GM12878 (cell line): Measurements from ENCODE around the gene ST7. TPM values are rescaled to one million over a fixed set of nuclear protein-coding genes. Genes with fewer than 3 reads are reported as not detected.

Experiments
- CHD1 ChIP-seq: IDR thresholded peaks from 2 replicates; pipeline ENCODE4 v1.6.1; 2012; ENCODE audit warnings: low read depth, low read length, improper control_type of control experiment
- CHD2 ChIP-seq: IDR thresholded peaks from 2 replicates; pipeline ENCODE4 v1.6.1; 2011; ENCODE audit warnings: low read depth, low read length, improper control_type of control experiment, borderline replicate concordance
- GATAD2B ChIP-seq: fragments of 450-650 bp; conservative IDR thresholded peaks from 2 replicates; pipeline ENCODE4 v1.6.1; 2017; ENCODE audit warnings: low read depth, mild to moderate bottlenecking, moderate library complexity
- HDAC6 ChIP-seq: fragments of 200-600 bp; sonication (generic); IDR thresholded peaks from one replicate; pipeline ENCODE4 v1.8.0; 2017; ENCODE audit warnings: antibody characterized with exemption; ENCODE audit not compliant: unreplicated experiment
- NRF1 ChIP-seq: conservative IDR thresholded peaks from 2 replicates; pipeline ENCODE4 v1.6.1; 2011; ENCODE audit warnings: mild to moderate bottlenecking, low read depth, low read length, improper control_type of control experiment
- PAX8 ChIP-seq: fragments of 450-650 bp; IDR thresholded peaks from 2 replicates; pipeline ENCODE4 v1.6.1; 2017; ENCODE audit warnings: mild to moderate bottlenecking, moderate library complexity
- POLR2AphosphoS2 ChIP-seq: IDR thresholded peaks from 2 replicates; pipeline ENCODE4 v1.6.1; 2011; ENCODE audit warnings: low read depth, mild to moderate bottlenecking, low read length, improper control_type of control experiment, moderate library complexity
- RB1 ChIP-seq: fragments of 450-650 bp; formaldehyde crosslinking; IDR thresholded peaks from 2 replicates; pipeline ENCODE4 v1.6.1; 2017; ENCODE audit warnings: mild to moderate bottlenecking, borderline replicate concordance
- RUNX3 ChIP-seq: IDR thresholded peaks from 2 replicates; pipeline ENCODE4 v1.6.1; 2012; ENCODE audit warnings: low read length, inconsistent platforms
- STAT1 ChIP-seq: fragments of 450-650 bp; conservative IDR thresholded peaks from 2 replicates; pipeline ENCODE4 v1.6.1; 2014; ENCODE audit warnings: antibody characterized with exemption, mild to moderate bottlenecking
- WRNIP1 ChIP-seq: IDR thresholded peaks from 2 replicates; pipeline ENCODE4 v1.6.1; 2011; ENCODE audit warnings: low read depth, low read length, improper control_type of control experiment, borderline replicate concordance
- YBX1 ChIP-seq: fragments of 450-650 bp; IDR thresholded peaks from 2 replicates; pipeline ENCODE4 v1.6.1; 2016; ENCODE audit warnings: antibody characterized with exemption
- ZSCAN29 ChIP-seq: fragments of 450-650 bp; IDR thresholded peaks from 2 replicates; pipeline ENCODE4 v1.6.1; 2017; ENCODE audit warnings: mild to moderate bottlenecking, moderate library complexity
- polyA plus RNA-seq, 11 experiments: library from polyadenylated mRNA; depleted of rRNA in 4 of 11; unstranded in 6 of 11; stranded (reverse) in 5 of 11; fragments of >200 nt; fragmentation: Nextera tagmentation in 4 of 11; fragmentation: Illumina TruSeq in 1 of 11; extraction: Ambion mirVana in 4 of 11; extraction: Trizol in 1 of 11; gene quantifications; 1 replicate in 1 of 11; 2 replicates in 10 of 11; pipeline versions ENCODE4 v1.2.1 to v1.2.3, GENCODE V29; 2011 to 2016; ENCODE audit warnings: inconsistent platforms in 2 of 11, missing spikeins in 2 of 11, low read depth in 1 of 11
- total RNA-seq, 4 experiments: library from RNA; depleted of rRNA in 3 of 4; stranded (reverse); fragments of >200 nt in 3 of 4; fragmentation: Illumina TruSeq in 1 of 4; extraction: Trizol in 1 of 4; gene quantifications; 2 replicates each; pipeline versions ENCODE4 v1.2.1 to v1.2.3, GENCODE V29; 2013 to 2021
- TF ChIP-seq, protein P1 (sequence below): fragments of 150-350 bp; IDR thresholded peaks from 2 replicates; pipeline ENCODE4 v1.6.1; 2016; ENCODE audit warnings: low read depth, low read length
- TF ChIP-seq, protein P2 (sequence below): fragments of 450-650 bp; IDR thresholded peaks from 2 replicates; pipeline ENCODE4 v1.6.1; 2014; ENCODE audit warnings: mild to moderate bottlenecking
- TF ChIP-seq, protein P3 (sequence below), 3 experiments: IDR thresholded peaks in 2 of 3; conservative IDR thresholded peaks in 1 of 3; 2 replicates each; pipeline ENCODE4 v1.5.1; 2011; ENCODE audit warnings: low read depth in 3 of 3, low read length in 3 of 3, mild to moderate bottlenecking in 3 of 3, control low read depth in 2 of 3, moderate library complexity in 2 of 3, inconsistent platforms in 1 of 3, mixed read lengths in 1 of 3; ENCODE audit not compliant: control insufficient read depth in 2 of 3, insufficient read depth in 1 of 3; ENCODE audit errors: extremely low read depth in 1 of 3
- TF ChIP-seq, protein P4 (sequence below): fragments of 450-650 bp; conservative IDR thresholded peaks from 2 replicates; pipeline ENCODE4 v1.6.1; 2017; ENCODE audit warnings: mild to moderate bottlenecking, moderate library complexity
- TF ChIP-seq, protein P5 (sequence below): IDR thresholded peaks from 2 replicates; pipeline ENCODE4 v1.6.1; 2012; ENCODE audit warnings: low read length, inconsistent platforms

The ST7 gene
- total and polyA plus RNA-seq, 10 of the 15 experiments (the other 5 are each of a cell fraction or from before 2014, with no cell fraction given), result 27.7 to 76.4 (median 53.6) TPM

DNA sequence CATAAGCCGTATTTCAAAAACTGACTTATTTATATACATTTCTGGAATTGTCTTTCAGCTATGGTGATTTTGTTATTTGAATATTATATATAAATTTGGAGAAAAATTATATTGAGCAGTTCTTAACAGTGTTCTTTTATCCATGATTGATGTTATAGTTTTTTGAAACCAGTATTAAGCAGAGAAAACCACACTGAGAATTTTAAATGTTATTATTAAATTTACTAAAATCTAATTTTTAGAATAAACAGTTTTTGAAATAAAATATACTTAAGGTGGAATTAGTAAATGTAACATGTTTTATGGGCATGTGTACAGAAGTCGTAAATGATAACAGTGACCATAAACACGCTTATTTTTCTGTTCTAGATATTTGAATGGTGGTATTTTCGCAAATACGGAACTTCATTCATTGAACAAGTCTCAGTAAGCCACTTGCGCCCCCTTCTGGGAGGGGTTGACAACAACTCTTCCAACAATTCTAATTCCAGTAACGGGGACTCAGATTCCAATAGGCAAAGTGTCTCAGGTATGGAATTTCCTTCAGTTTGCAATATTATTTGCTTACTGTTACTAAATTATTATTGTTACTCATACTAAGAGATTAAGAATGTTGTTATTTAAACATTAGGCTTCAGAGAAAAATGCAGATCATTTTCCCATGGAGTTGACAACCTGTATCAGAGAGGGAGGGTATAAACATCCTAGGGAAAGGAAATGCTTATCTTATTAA, 166.1 kb downstream of the ST7 start (continued):
- TF ChIP-seq, protein P1, sequence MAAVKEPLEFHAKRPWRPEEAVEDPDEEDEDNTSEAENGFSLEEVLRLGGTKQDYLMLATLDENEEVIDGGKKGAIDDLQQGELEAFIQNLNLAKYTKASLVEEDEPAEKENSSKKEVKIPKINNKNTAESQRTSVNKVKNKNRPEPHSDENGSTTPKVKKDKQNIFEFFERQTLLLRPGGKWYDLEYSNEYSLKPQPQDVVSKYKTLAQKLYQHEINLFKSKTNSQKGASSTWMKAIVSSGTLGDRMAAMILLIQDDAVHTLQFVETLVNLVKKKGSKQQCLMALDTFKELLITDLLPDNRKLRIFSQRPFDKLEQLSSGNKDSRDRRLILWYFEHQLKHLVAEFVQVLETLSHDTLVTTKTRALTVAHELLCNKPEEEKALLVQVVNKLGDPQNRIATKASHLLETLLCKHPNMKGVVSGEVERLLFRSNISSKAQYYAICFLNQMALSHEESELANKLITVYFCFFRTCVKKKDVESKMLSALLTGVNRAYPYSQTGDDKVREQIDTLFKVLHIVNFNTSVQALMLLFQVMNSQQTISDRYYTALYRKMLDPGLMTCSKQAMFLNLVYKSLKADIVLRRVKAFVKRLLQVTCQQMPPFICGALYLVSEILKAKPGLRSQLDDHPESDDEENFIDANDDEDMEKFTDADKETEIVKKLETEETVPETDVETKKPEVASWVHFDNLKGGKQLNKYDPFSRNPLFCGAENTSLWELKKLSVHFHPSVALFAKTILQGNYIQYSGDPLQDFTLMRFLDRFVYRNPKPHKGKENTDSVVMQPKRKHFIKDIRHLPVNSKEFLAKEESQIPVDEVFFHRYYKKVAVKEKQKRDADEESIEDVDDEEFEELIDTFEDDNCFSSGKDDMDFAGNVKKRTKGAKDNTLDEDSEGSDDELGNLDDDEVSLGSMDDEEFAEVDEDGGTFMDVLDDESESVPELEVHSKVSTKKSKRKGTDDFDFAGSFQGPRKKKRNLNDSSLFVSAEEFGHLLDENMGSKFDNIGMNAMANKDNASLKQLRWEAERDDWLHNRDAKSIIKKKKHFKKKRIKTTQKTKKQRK, result no peak
- no peak for TF ChIP-seq CHD2
- no peak for TF ChIP-seq RB1
- no peak for TF ChIP-seq STAT1
- TF ChIP-seq POLR2AphosphoS2, result no peak
- TF ChIP-seq, protein P2, sequence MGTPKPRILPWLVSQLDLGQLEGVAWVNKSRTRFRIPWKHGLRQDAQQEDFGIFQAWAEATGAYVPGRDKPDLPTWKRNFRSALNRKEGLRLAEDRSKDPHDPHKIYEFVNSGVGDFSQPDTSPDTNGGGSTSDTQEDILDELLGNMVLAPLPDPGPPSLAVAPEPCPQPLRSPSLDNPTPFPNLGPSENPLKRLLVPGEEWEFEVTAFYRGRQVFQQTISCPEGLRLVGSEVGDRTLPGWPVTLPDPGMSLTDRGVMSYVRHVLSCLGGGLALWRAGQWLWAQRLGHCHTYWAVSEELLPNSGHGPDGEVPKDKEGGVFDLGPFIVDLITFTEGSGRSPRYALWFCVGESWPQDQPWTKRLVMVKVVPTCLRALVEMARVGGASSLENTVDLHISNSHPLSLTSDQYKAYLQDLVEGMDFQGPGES, result no peak
- TF ChIP-seq PAX8, result no peak
- TF ChIP-seq, protein P3, sequence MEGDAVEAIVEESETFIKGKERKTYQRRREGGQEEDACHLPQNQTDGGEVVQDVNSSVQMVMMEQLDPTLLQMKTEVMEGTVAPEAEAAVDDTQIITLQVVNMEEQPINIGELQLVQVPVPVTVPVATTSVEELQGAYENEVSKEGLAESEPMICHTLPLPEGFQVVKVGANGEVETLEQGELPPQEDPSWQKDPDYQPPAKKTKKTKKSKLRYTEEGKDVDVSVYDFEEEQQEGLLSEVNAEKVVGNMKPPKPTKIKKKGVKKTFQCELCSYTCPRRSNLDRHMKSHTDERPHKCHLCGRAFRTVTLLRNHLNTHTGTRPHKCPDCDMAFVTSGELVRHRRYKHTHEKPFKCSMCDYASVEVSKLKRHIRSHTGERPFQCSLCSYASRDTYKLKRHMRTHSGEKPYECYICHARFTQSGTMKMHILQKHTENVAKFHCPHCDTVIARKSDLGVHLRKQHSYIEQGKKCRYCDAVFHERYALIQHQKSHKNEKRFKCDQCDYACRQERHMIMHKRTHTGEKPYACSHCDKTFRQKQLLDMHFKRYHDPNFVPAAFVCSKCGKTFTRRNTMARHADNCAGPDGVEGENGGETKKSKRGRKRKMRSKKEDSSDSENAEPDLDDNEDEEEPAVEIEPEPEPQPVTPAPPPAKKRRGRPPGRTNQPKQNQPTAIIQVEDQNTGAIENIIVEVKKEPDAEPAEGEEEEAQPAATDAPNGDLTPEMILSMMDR (IDR thresholded peaks at IDR 0.05 in 2 of 3, conservative IDR thresholded peaks at IDR 0.05 in 1 of 3; ENCODE audit: control insufficient read depth in 2 of 3, extremely low read depth in 1 of 3, insufficient read depth in 1 of 3, low read depth in 3 of 3, low read length in 3 of 3), result peak; percentile 75 to 87 (median 83)
- no peak for TF ChIP-seq NRF1
- TF ChIP-seq, protein P4, sequence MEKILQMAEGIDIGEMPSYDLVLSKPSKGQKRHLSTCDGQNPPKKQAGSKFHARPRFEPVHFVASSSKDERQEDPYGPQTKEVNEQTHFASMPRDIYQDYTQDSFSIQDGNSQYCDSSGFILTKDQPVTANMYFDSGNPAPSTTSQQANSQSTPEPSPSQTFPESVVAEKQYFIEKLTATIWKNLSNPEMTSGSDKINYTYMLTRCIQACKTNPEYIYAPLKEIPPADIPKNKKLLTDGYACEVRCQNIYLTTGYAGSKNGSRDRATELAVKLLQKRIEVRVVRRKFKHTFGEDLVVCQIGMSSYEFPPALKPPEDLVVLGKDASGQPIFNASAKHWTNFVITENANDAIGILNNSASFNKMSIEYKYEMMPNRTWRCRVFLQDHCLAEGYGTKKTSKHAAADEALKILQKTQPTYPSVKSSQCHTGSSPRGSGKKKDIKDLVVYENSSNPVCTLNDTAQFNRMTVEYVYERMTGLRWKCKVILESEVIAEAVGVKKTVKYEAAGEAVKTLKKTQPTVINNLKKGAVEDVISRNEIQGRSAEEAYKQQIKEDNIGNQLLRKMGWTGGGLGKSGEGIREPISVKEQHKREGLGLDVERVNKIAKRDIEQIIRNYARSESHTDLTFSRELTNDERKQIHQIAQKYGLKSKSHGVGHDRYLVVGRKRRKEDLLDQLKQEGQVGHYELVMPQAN, result no peak
- no peak for TF ChIP-seq WRNIP1
- TF ChIP-seq, protein P5, sequence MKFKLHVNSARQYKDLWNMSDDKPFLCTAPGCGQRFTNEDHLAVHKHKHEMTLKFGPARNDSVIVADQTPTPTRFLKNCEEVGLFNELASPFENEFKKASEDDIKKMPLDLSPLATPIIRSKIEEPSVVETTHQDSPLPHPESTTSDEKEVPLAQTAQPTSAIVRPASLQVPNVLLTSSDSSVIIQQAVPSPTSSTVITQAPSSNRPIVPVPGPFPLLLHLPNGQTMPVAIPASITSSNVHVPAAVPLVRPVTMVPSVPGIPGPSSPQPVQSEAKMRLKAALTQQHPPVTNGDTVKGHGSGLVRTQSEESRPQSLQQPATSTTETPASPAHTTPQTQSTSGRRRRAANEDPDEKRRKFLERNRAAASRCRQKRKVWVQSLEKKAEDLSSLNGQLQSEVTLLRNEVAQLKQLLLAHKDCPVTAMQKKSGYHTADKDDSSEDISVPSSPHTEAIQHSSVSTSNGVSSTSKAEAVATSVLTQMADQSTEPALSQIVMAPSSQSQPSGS, result no peak
- TF ChIP-seq RUNX3, result peak; percentile 21; the same call in 1 of the 2 replicates
- TF ChIP-seq CHD1, result no peak
- TF ChIP-seq GATAD2B, result no peak
- TF ChIP-seq YBX1, result no peak
- TF ChIP-seq HDAC6, result no peak
- 0 out of 2 replicates have a peak, but pooled peaks have one; percentile 25 for TF ChIP-seq ZSCAN29
